HCT116 (cell line): ENCODE measurements around the gene DNAJC10. TPM values are rescaled to one million over a fixed set of nuclear protein-coding genes. Genes with fewer than 3 reads are reported as not detected.
"Not testable (repeated sequence)": the region's sequence is repeated elsewhere in the genome, so short reads cannot be mapped to it uniquely, and the experiment has no call there.

ENCODE experiments used
- ATAC-seq: fragments of 200-7000 bp; cut with Tn5 transposase; 2 replicates; pipeline ENCODE4 v1.9.1; 2020; ENCODE audit warnings: mild to moderate bottlenecking, moderate library complexity
- BruUV-seq: library from RNA; stranded (reverse); fragments of 400-500 nt; replicated peaks from 2 replicates; lab custom pipeline; 2021; lab: Mats Ljungman, UMichigan
- CTCF ChIA-PET: fragments of 300-600 bp; sonication (Branson Sonifier 250); formaldehyde crosslinking; loops from one replicate; lab custom pipeline; 2021; ENCODE audit warnings: antibody characterized with exemption; lab: Charles Lee
- POLR2A ChIA-PET: fragments of 300-600, 350-600 bp; sonication (Branson Sonifier 250); formaldehyde crosslinking; loops from one replicate; lab custom pipeline; 2021; ENCODE audit warnings: antibody characterized with exemption; lab: Charles Lee
- RAD21 ChIA-PET, 2 experiments: fragments of 300-600 bp; sonication (Branson Sonifier 250); formaldehyde crosslinking; loops; one replicate each; lab custom pipeline; 2023; ENCODE audit warnings: low total read pairs in 2 of 2; ENCODE audit not compliant: uncharacterized antibody in 2 of 2, unreplicated experiment in 2 of 2, low non-redundant PET in 1 of 2; lab: Charles Lee
- DNase-seq: peaks from one replicate; pipeline ENCODE4 v3.0.0-alpha.2; 2010; ENCODE audit warnings: low read depth, low spot score
- H2AFZ ChIP-seq: fragments of 200-600 bp; shearing (Covaris generic), sonication (generic); 2 replicates; pipeline ENCODE4 v1.6.1; 2017; ENCODE audit warnings: low read depth, mixed run types, mixed read lengths, antibody characterized with exemption, low read length; ENCODE audit not compliant: poor library complexity, severe bottlenecking
- H3K27ac ChIP-seq: 2 replicates; pipeline ENCODE4 v1.5.1; 2012; ENCODE audit warnings: low read depth, low read length
- H3K27me3 ChIP-seq: fragments of 200-600 bp; sonication (generic); 2 replicates; pipeline ENCODE4 v1.6.1; 2016; ENCODE audit warnings: mixed run types, low read length, mixed read lengths; ENCODE audit not compliant: insufficient read depth
- H3K36me3 ChIP-seq, 2 experiments: fragments of 200-500 bp in 1 of 2; fragments of 200-600 bp in 1 of 2; sonication (Bioruptor generic) in 1 of 2; sonication (generic) in 1 of 2; 2 replicates each; pipeline versions ENCODE4 v1.5.1 to v1.6.1; 2014 to 2016; ENCODE audit warnings: low read length in 2 of 2, inconsistent platforms in 1 of 2, mixed read lengths in 1 of 2, mixed run types in 1 of 2; ENCODE audit not compliant: insufficient read depth in 2 of 2, control insufficient read depth in 1 of 2
- H3K4me1 ChIP-seq, 2 experiments: fragments of 200-600 bp in 1 of 2; sonication (generic) in 1 of 2; 2 replicates each; pipeline versions ENCODE4 v1.5.1 to v1.6.1; 2012 to 2017; ENCODE audit warnings: low read length in 2 of 2, inconsistent platforms in 1 of 2, mild to moderate bottlenecking in 1 of 2, mixed read lengths in 1 of 2, mixed run types in 1 of 2, moderate library complexity in 1 of 2; ENCODE audit not compliant: insufficient read depth in 2 of 2, control insufficient read depth in 1 of 2
- H3K4me2 ChIP-seq: fragments of 200-600 bp; sonication (generic); 2 replicates; pipeline ENCODE4 v1.6.1; 2017; ENCODE audit warnings: mixed run types, low read length, mixed read lengths
- H3K4me3 ChIP-seq, 2 experiments: fragments of 200-600 bp in 1 of 2; sonication (generic) in 1 of 2; replicated peaks in 1 of 2; 2 replicates each; pipeline ENCODE4 v1.5.1; 2011 to 2016; ENCODE audit warnings: low read length in 2 of 2, control low read depth in 1 of 2, low read depth in 1 of 2, mild to moderate bottlenecking in 1 of 2, mixed read lengths in 1 of 2, mixed run types in 1 of 2
- H3K79me2 ChIP-seq: fragments of 200-600 bp; sonication (generic); 2 replicates; pipeline ENCODE4 v1.6.1; 2017; ENCODE audit warnings: mild to moderate bottlenecking, mixed run types, low read length, moderate library complexity, mixed read lengths; ENCODE audit not compliant: insufficient read depth
- H3K9ac ChIP-seq: fragments of 200-600 bp; sonication (generic); 2 replicates; pipeline ENCODE4 v1.6.1; 2016; ENCODE audit warnings: low read length, mixed read lengths
- H3K9me2 ChIP-seq: fragments of 200-600 bp; sonication (generic), shearing (Covaris generic); 2 replicates; pipeline ENCODE4 v1.6.1; 2017; ENCODE audit warnings: mixed run types, mild to moderate bottlenecking, moderate library complexity; ENCODE audit not compliant: insufficient read depth
- H3K9me3 ChIP-seq, 2 experiments: fragments of 200-500 bp in 1 of 2; fragments of 200-600 bp in 1 of 2; sonication (Bioruptor generic) in 1 of 2; sonication (generic) in 1 of 2; 2 replicates each; pipeline ENCODE4 v1.6.1; 2014 to 2017; ENCODE audit warnings: low read length in 2 of 2, mixed read lengths in 2 of 2, inconsistent platforms in 1 of 2, low read depth in 1 of 2, mild to moderate bottlenecking in 1 of 2, mixed run types in 1 of 2, moderate library complexity in 1 of 2; ENCODE audit not compliant: control insufficient read depth in 1 of 2, insufficient read depth in 1 of 2
- H4K20me1 ChIP-seq: fragments of 200-600 bp; sonication (generic), shearing (Covaris generic); 2 replicates; pipeline ENCODE4 v1.6.1; 2017; ENCODE audit warnings: mixed run types, mild to moderate bottlenecking, moderate library complexity; ENCODE audit not compliant: insufficient read depth
- ELF1 ChIP-seq: IDR thresholded peaks from 2 replicates; pipeline ENCODE4 v1.6.1; 2012; ENCODE audit warnings: low read depth, borderline replicate concordance
- POLR2A ChIP-seq: IDR thresholded peaks from 2 replicates; pipeline ENCODE4 v1.7.0; 2011; ENCODE audit warnings: borderline replicate concordance; ENCODE audit not compliant: insufficient read depth, insufficient read length; ENCODE audit errors: extremely low read depth
- YY1 ChIP-seq: IDR thresholded peaks from 2 replicates; pipeline ENCODE4 v1.6.1; 2011; ENCODE audit warnings: low read length, low read depth, moderate library complexity, mild to moderate bottlenecking; ENCODE audit not compliant: insufficient replicate concordance; ENCODE audit errors: extremely low read depth
- intact Hi-C: fragments of 100-400 bp; cut with micrococcal nuclease; formaldehyde crosslinking; loops from 2 replicates; pipeline ENCODE4 v1.10.0; 2022
- total RNA-seq: library from RNA; stranded (reverse); gene quantifications from one replicate; pipeline ENCODE4 v1.2.1, GENCODE V29; 2021; ENCODE audit not compliant: unreplicated experiment
- TF ChIP-seq, protein P1 (sequence below): IDR thresholded peaks from 2 replicates; pipeline ENCODE4 v1.6.1; 2011; ENCODE audit warnings: mild to moderate bottlenecking, low read length, moderate library complexity; ENCODE audit not compliant: insufficient replicate concordance; ENCODE audit errors: extremely low read depth

DNAJC10 gene
- total RNA-seq, 1 experiment from 2014 or later: 80.4 TPM

- peaks cover 22 to 29% of the 10 kb centered on the region in 2 experiments for H3K36me3 ChIP-seq
- intact Hi-C loops, H2AFZ ChIP-seq, H3K4me1 ChIP-seq, DNase-seq, H3K9me2 ChIP-seq, H3K27ac ChIP-seq, H3K79me2 ChIP-seq, H3K9me3 ChIP-seq, H3K4me3 ChIP-seq, RAD21 ChIA-PET, CTCF ChIA-PET, BruUV-seq, POLR2A ChIA-PET, H3K4me2 ChIP-seq, ATAC-seq, H4K20me1 ChIP-seq, H3K9ac ChIP-seq, H3K27me3 ChIP-seq: not testable (repeated sequence)
Measured at GRCh38 chr2:182745894-182746293, 29.8 kb downstream of the DNAJC10 start.

DNA sequence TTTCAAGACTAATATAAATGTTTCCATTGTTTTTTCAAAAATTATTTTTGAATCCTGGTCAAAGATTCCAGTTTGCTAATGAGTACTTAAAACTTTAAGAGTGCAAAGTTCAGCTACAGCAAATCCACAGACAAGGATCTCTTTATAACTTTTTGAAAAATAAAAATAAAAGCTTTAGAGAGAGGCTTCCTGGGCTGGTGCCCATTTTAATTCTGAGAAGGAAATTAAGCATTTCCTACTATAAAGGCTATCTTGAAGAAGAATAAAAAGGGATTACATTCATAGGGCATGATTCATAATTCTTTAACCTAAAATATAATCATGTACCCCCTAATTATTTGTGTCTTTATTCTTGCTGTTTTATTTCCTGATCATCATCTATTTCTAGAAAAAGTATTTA lies 38.2 kb downstream of the DNAJC10 start:
- no peak overlapping the region for H2AFZ ChIP-seq
- ChIA-PET RAD21 (no interaction called here), POLR2A (no interaction called here), CTCF (interaction anchor here (0.9 to 1.3 kb wide), 2 partner anchors 9 to 13 kb away, joined by 3 read pairs; no protein-coding TSS in a partner anchor)
- H3K36me3 ChIP-seq: peaks cover 13 to 46% of the 10 kb centered on the region in 2 experiments; a peak in 3 of 4 replicates
- no peaks in the 10 kb centered on the region for H3K4me1 ChIP-seq
- no peak overlapping the region for H3K27ac ChIP-seq
- intact Hi-C loops: no loop called here
- no peak for ATAC-seq
- H3K79me2 ChIP-seq: no peaks in the 10 kb centered on the region; the same call in 1 of the 2 replicates
- no peaks in the 10 kb centered on the region; the same call in 1 of the 2 replicates for H4K20me1 ChIP-seq
- no peak overlapping the region for H3K4me2 ChIP-seq
- H3K9me2 ChIP-seq: no peaks in the 10 kb centered on the region
- no TSS peak for BruUV-seq
- H3K4me3 ChIP-seq: no peak overlapping the region
- H3K27me3 ChIP-seq: no peaks in the 10 kb centered on the region
- no peak for DNase-seq
- no peak overlapping the region for H3K9ac ChIP-seq
- no peak for TF ChIP-seq POLR2A
- TF ChIP-seq, protein P1, sequence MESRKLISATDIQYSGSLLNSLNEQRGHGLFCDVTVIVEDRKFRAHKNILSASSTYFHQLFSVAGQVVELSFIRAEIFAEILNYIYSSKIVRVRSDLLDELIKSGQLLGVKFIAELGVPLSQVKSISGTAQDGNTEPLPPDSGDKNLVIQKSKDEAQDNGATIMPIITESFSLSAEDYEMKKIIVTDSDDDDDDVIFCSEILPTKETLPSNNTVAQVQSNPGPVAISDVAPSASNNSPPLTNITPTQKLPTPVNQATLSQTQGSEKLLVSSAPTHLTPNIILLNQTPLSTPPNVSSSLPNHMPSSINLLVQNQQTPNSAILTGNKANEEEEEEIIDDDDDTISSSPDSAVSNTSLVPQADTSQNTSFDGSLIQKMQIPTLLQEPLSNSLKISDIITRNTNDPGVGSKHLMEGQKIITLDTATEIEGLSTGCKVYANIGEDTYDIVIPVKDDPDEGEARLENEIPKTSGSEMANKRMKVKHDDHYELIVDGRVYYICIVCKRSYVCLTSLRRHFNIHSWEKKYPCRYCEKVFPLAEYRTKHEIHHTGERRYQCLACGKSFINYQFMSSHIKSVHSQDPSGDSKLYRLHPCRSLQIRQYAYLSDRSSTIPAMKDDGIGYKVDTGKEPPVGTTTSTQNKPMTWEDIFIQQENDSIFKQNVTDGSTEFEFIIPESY: no peak
- TF ChIP-seq YY1: no peak
- no peak for TF ChIP-seq ELF1
- no peaks in the 10 kb centered on the region for H3K9me3 ChIP-seq
